Liver (tissue), 9 donors: ENCODE results near the gene TNNC2. TPM values are rescaled to one million over a fixed set of nuclear protein-coding genes. Genes with fewer than 3 reads are reported as not detected.

Experiments
- DNase-seq: peaks from one replicate; pipeline ENCODE4 v3.0.0-alpha.2; 2017; ENCODE audit warnings: low spot score
- H3K27ac ChIP-seq, 2 donors: one replicate each; pipeline ENCODE4 v1.7.0; 2013; ENCODE audit warnings: inconsistent platforms in 2 of 2, low read length in 2 of 2, control low read depth in 1 of 2, low read depth in 1 of 2, mild to moderate bottlenecking in 1 of 2
- H3K27me3 ChIP-seq, 4 donors: one replicate each; pipeline versions ENCODE4 v1.6.1 to v1.7.0; 2013; ENCODE audit warnings: low read length in 3 of 4, inconsistent platforms in 1 of 4, mild to moderate bottlenecking in 1 of 4, moderate library complexity in 1 of 4; ENCODE audit not compliant: control insufficient read depth in 4 of 4, insufficient read depth in 4 of 4
- H3K36me3 ChIP-seq, 4 donors: one replicate each; pipeline versions ENCODE4 v1.6.1 to v1.7.0; 2013; ENCODE audit warnings: low read length in 3 of 4, mild to moderate bottlenecking in 3 of 4, low read depth in 1 of 4, moderate library complexity in 1 of 4; ENCODE audit not compliant: control insufficient read depth in 4 of 4, insufficient read depth in 3 of 4
- H3K4me1 ChIP-seq, 4 donors: one replicate each; pipeline versions ENCODE4 v1.6.1 to v1.7.0; 2013; ENCODE audit warnings: low read length in 3 of 4, mild to moderate bottlenecking in 3 of 4, moderate library complexity in 1 of 4; ENCODE audit not compliant: control insufficient read depth in 4 of 4, insufficient read depth in 4 of 4
- H3K4me3 ChIP-seq, 3 donors: one replicate each; pipeline versions ENCODE4 v1.6.1 to v1.7.0; 2013; ENCODE audit warnings: low read length in 3 of 3, control low read depth in 1 of 3, low read depth in 1 of 3, mild to moderate bottlenecking in 1 of 3
- H3K9ac ChIP-seq, 2 donors: one replicate each; pipeline ENCODE4 v1.7.0; 2013; ENCODE audit warnings: low read length in 2 of 2, mild to moderate bottlenecking in 2 of 2, moderate library complexity in 2 of 2, control low read depth in 1 of 2, low read depth in 1 of 2
- H3K9me3 ChIP-seq, 4 donors: one replicate each; pipeline versions ENCODE4 v1.6.1 to v1.7.0; 2013; ENCODE audit warnings: low read length in 3 of 4; ENCODE audit not compliant: control insufficient read depth in 4 of 4
- EGR1 ChIP-seq, 2 donors: IDR thresholded peaks; 2 replicates each; pipeline ENCODE4 v1.6.1; 2016 to 2018; ENCODE audit warnings: antibody characterized with exemption in 2 of 2, low read depth in 2 of 2
- FOXA2 ChIP-seq: IDR thresholded peaks from 2 replicates; pipeline ENCODE4 v1.6.1; 2016; ENCODE audit warnings: antibody characterized with exemption
- HNF4G ChIP-seq: IDR thresholded peaks from 2 replicates; pipeline ENCODE4 v1.6.1; 2016; ENCODE audit warnings: antibody characterized with exemption
- NR2F2 ChIP-seq: IDR thresholded peaks from 2 replicates; pipeline ENCODE4 v1.6.1; 2016; ENCODE audit warnings: antibody characterized with exemption
- RAD21 ChIP-seq, 2 donors: IDR thresholded peaks; 2 replicates each; pipeline ENCODE4 v1.6.1; 2016; ENCODE audit warnings: antibody characterized with exemption in 2 of 2, mild to moderate bottlenecking in 2 of 2
- RXRA ChIP-seq, 2 donors: IDR thresholded peaks; 2 replicates each; pipeline ENCODE4 v1.6.1; 2017 to 2018; ENCODE audit warnings: antibody characterized with exemption in 2 of 2, mild to moderate bottlenecking in 1 of 2
- SP1 ChIP-seq: IDR thresholded peaks from 2 replicates; pipeline ENCODE4 v1.6.1; 2018; ENCODE audit warnings: antibody characterized with exemption, mild to moderate bottlenecking
- TAF1 ChIP-seq: conservative IDR thresholded peaks from 2 replicates; pipeline ENCODE4 v1.6.1; 2016; ENCODE audit warnings: antibody characterized with exemption, mild to moderate bottlenecking
- YY1 ChIP-seq: IDR thresholded peaks from 2 replicates; pipeline ENCODE4 v1.6.1; 2016; ENCODE audit warnings: antibody characterized with exemption, mild to moderate bottlenecking
- WGBS: extraction: QIAGEN DNeasy Blood & Tissue Kit; methylation state at CpG from one replicate; pipeline ENCODE4 v1.1.7; 2013; 5-methylcytosine and 5-hydroxymethylcytosine counted together
- polyA plus RNA-seq, 2 donors: library from polyadenylated mRNA; stranded (reverse) in 1 of 2; unstranded in 1 of 2; fragments of 200-250 nt in 1 of 2; fragments of >200 nt in 1 of 2; fragmentation: Nextera tagmentation in 1 of 2; extraction: Ambion mirVana in 1 of 2; gene quantifications; one replicate each; pipeline versions ENCODE4 v1.2.1 to v1.2.3, GENCODE V29; 2013 to 2015
- total RNA-seq, 2 donors: library from RNA; depleted of rRNA; stranded (reverse); fragments of >200 nt; gene quantifications; one replicate each; pipeline ENCODE4 v1.2.3, GENCODE V29; 2014
- TF ChIP-seq, protein P1 (sequence below): IDR thresholded peaks from 2 replicates; pipeline ENCODE4 v1.6.1; 2016; ENCODE audit warnings: antibody characterized with exemption
- TF ChIP-seq, protein P2 (sequence below): IDR thresholded peaks from 2 replicates; pipeline ENCODE4 v1.6.1; 2016; ENCODE audit warnings: antibody characterized with exemption
- TF ChIP-seq, protein P3 (sequence below): IDR thresholded peaks from 2 replicates; pipeline ENCODE4 v1.6.1; 2016; ENCODE audit warnings: antibody characterized with exemption, mild to moderate bottlenecking
- donor health status: healthy.
- donor health status: healthy.
- donor health status: healthy.
- donor health status: healthy.
- donor health status: healthy.

The TNNC2 gene
- total and polyA plus RNA-seq, 4 donors: 0.12 to 0.33 (median 0.31) TPM; not detected in 1

DNA sequence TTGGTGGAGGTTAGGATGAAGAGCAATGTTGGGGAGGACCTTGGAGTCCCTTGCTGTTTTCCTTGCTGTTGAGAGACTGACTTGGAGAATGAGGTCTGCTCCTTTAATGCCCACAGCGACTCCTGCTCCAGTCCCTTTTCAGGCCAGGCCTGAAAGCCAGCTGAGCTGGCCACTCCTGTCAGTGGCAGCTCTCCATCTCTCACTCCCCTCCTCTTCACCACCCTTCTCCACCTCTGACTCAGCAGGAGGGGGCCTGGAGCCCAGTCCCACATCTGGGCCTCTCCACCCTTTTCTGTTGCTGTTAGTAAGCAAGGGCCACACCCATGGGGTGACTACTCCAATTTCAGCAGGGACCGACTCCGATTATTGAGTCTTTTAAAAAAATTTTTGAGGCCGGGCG lies 8.7 kb upstream of the TNNC2 start:
- Histone ChIP-seq H3K4me1 (peaks cover 4 to 14% (median 9%) of the 10 kb centered on the region in 4 donors), H3K4me3 (no peak overlapping the region), H3K9me3 (no peaks in the 10 kb centered on the region), H3K9ac (no peak overlapping the region), H3K27me3 (no peaks in the 10 kb centered on the region), H3K36me3 (peaks cover 0 to 5% (median under 1%) of the 10 kb centered on the region in 4 donors), H3K27ac (no peak overlapping the region)
- TF ChIP-seq, protein P1, sequence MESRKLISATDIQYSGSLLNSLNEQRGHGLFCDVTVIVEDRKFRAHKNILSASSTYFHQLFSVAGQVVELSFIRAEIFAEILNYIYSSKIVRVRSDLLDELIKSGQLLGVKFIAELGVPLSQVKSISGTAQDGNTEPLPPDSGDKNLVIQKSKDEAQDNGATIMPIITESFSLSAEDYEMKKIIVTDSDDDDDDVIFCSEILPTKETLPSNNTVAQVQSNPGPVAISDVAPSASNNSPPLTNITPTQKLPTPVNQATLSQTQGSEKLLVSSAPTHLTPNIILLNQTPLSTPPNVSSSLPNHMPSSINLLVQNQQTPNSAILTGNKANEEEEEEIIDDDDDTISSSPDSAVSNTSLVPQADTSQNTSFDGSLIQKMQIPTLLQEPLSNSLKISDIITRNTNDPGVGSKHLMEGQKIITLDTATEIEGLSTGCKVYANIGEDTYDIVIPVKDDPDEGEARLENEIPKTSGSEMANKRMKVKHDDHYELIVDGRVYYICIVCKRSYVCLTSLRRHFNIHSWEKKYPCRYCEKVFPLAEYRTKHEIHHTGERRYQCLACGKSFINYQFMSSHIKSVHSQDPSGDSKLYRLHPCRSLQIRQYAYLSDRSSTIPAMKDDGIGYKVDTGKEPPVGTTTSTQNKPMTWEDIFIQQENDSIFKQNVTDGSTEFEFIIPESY: no peak
- no peak for TF ChIP-seq RXRA (IDR thresholded peaks at IDR 0.05)
- no peak for TF ChIP-seq EGR1 (IDR thresholded peaks at IDR 0.05; ENCODE audit: low read depth in 2 of 2)
- TF ChIP-seq NR2F2: no peak
- TF ChIP-seq TAF1: no peak
- 97% methylated on average over 5 of the region's 5 CpGs for WGBS
- no peak for DNase-seq

DNA sequence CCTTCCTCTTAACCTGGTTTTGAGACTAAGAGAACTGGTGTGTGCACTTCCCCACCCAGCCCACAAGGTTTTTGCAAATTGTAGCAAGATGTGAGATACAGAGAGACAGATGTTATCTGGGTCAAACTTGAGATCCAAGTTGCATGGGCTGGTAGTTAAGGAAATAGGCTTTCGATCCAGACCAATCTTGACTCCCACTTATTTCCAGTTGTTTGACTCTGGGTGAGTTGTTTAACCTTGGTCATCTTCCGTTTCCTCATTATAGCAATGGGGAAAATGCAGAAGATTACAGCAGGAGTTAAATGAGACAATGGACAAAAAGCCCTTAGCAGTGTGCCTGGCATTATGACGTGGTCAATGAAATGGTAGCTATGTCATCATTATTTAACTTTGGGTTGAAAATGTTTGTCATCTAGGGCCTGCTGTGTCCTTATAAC lies 8.2 kb upstream of the TNNC2 start:
- H3K4me1 ChIP-seq: peaks cover 4 to 14% (median 9%) of the 10 kb centered on the region in 4 donors
- no peaks in the 10 kb centered on the region for H3K27me3 ChIP-seq
- H3K4me3 ChIP-seq: no peak overlapping the region
- WGBS: 68% methylated on average over 3 of the region's 3 CpGs
- peaks cover 0 to 4% (median under 1%) of the 10 kb centered on the region in 4 donors for H3K36me3 ChIP-seq
- no peak overlapping the region for H3K9ac ChIP-seq
- no peaks in the 10 kb centered on the region for H3K9me3 ChIP-seq
- TF ChIP-seq YY1 (no peak), RAD21 (IDR thresholded peaks at IDR 0.05) (no peak), SP1 (no peak), EGR1 (IDR thresholded peaks at IDR 0.05; ENCODE audit: low read depth in 2 of 2) (no peak), HNF4G (no peak)
- TF ChIP-seq, protein P2, sequence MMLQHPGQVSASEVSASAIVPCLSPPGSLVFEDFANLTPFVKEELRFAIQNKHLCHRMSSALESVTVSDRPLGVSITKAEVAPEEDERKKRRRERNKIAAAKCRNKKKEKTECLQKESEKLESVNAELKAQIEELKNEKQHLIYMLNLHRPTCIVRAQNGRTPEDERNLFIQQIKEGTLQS: no peak
- no peak for DNase-seq
- H3K27ac ChIP-seq: no peak overlapping the region

DNA sequence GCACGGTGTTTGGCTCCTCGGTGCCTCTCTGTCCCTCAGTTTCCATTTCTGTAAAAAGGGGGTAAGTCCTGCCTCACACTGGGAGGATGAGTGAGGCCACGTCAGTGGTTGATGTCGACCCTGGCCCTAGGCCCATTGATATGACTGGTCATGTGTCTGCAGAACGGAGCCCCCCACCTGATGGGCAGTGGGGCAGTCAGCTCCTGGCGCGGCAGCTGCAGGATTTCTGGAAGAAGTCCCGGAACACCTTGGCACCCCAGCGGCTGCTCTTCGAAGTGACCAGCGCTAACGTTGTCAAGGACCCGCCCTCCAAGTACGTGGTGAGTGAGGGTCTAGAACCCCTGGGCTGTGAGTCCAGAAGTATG lies 7.7 kb upstream of the TNNC2 start:
- no peak for DNase-seq

More for the DNA sequence above, 7.7 kb upstream of the TNNC2 start:
- Histone ChIP-seq H3K9me3 (no peaks in the 10 kb centered on the region), H3K4me1 (peaks cover 4 to 14% (median 9%) of the 10 kb centered on the region in 4 donors), H3K4me3 (no peak overlapping the region), H3K9ac (no peak overlapping the region), H3K36me3 (peaks cover 0 to 3% (median 0%) of the 10 kb centered on the region in 4 donors), H3K27ac (peak overlapping the region in 1 of 2 donors; percentile 60), H3K27me3 (no peaks in the 10 kb centered on the region)
- TF ChIP-seq FOXA2: no peak
- TF ChIP-seq, protein P3, sequence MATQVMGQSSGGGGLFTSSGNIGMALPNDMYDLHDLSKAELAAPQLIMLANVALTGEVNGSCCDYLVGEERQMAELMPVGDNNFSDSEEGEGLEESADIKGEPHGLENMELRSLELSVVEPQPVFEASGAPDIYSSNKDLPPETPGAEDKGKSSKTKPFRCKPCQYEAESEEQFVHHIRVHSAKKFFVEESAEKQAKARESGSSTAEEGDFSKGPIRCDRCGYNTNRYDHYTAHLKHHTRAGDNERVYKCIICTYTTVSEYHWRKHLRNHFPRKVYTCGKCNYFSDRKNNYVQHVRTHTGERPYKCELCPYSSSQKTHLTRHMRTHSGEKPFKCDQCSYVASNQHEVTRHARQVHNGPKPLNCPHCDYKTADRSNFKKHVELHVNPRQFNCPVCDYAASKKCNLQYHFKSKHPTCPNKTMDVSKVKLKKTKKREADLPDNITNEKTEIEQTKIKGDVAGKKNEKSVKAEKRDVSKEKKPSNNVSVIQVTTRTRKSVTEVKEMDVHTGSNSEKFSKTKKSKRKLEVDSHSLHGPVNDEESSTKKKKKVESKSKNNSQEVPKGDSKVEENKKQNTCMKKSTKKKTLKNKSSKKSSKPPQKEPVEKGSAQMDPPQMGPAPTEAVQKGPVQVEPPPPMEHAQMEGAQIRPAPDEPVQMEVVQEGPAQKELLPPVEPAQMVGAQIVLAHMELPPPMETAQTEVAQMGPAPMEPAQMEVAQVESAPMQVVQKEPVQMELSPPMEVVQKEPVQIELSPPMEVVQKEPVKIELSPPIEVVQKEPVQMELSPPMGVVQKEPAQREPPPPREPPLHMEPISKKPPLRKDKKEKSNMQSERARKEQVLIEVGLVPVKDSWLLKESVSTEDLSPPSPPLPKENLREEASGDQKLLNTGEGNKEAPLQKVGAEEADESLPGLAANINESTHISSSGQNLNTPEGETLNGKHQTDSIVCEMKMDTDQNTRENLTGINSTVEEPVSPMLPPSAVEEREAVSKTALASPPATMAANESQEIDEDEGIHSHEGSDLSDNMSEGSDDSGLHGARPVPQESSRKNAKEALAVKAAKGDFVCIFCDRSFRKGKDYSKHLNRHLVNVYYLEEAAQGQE: no peak
- TF ChIP-seq, protein P2: no peak
- TF ChIP-seq RAD21 (IDR thresholded peaks at IDR 0.05): no peak
- WGBS: 91% methylated on average over 14 of the region's 14 CpGs
